ENCODE data around the gene DUXB.

The DUXB gene

DNA sequence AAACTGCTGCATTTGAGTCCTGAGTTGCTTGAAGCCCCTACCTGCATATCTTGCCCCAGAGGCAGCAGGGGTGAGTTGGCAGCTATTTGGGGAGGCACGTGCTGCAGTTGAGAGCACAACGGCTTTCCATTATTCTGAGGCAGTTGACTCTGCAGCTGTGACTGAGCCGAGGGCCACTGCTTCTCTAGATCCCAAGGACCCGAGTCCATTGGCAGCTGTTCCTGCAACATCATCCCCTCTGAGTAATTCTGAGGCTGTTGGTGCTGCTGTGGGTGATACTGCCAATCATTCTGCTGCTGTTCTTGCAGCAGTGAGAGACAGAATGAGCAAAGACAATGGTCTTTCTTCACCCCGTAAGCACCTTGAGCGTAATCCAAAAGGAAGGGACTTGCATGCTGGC lies 40.9 kb downstream of the DUXB start:
- no peak for DNase-seq

DNA sequence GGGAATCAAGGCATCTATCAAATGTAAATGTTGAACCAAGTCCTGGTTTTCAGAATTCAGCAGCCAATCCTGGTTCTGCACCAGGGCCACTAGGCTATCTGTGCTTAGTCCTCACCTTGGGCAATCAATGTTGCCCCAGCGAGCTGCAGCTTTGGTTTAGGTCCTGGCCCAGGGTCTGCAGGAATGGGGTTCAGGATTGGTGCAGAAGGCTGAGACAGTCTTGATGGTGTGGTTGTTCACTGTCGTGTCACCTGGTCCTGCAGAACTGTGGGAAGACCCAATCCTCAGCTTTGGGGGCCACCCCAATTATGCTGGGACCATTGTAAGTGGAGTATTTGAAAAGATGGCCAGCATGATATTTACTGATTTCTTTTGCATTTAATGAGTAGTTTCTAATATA lies 43.1 kb downstream of the DUXB start:
- DNase-seq, result no peak

DNA sequence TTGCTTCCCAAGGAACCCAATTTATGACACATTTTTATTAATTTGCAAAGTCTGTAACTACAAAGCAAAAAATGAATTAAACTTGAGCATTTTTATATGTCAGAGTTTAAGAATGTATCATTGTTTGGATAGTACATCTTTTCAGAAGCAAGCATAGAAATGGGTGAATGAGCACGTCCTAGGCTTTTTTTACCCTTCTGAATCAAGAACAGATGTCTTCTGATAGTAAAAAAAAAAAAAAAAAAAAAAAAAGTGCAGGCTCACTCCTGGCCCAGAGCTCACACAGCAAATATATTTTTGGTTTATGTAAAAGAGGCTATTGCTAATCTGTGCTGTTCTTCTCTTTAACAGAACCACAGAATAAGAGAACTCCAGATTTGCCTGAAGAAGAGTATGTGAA lies 47.3 kb downstream of the DUXB start:
- no peak for DNase-seq

DNA sequence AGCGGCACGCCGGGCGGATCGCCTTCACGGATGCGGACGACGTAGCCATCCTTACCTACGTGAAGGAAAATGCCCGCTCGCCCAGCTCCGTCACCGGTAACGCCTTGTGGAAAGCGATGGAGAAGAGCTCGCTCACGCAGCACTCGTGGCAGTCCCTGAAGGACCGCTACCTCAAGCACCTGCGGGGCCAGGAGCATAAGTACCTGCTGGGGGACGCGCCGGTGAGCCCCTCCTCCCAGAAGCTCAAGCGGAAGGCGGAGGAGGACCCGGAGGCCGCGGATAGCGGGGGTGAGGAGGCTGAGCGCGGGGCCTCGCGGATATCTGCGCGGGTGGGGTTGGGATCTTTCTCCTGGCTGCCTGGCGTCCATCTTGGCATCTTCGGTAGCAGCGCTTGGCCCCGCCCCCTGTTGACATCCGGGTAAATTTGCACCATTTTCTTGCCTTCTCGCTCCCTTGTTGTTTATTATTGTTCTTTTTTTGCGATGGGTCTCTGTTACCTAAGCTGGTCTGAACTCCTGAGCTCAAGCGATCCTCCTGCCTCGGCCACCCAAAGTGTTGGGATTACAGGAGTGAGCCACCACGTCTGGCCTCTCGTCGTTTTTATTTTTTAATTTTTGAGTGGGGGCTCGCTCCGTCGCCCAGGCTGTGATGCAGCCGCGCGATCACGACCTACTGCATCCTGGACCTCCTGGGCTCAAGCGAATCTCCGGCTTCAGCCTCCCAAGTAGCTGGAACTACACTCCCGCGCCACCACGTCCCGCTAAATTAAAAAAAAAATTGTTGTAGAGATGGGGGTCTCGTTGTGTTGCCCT lies 52.8 kb downstream of the DUXB start:
- peak; percentile 47 to 69 for DNase-seq

DNA sequence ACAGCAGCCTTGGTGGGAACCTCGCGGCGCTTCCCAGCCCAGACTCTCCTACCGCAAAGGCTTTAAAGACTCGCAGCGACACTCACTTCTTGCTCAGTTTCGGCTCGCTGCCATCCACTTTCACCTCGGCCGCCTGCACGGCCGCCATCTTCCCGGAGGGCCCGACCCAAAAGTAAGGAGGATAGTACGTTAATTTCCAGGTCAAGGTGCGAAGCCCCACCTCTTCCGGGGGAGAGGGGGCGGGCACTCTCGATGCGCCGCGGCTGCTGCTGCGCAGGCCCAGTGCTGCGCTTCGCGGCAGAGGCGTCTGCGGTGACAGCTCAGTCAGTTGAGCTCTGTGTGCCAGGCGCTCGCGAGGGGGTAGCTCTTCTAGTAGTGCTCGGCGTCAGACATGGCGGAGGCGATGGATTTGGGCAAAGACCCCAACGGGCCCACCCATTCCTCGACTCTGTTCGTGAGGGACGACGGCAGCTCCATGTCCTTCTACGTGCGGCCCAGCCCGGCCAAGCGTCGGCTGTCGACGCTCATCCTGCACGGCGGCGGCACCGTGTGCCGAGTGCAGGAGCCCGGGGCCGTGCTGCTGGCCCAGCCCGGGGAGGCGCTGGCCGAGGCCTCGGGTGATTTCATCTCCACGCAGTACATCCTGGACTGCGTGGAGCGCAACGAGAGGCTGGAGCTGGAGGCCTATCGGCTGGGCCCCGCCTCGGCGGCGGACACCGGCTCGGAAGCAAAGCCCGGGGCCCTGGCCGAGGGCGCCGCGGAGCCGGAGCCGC lies 53.6 kb downstream of the DUXB start, which contains the start of the genes KARS1 and TERF2IP:
KARS1 (minus strand) TSS at position 174 of the 773 bp plus-strand sequence; CDS start at position 148, 26 bp downstream.
TERF2IP (plus strand) TSS at position 282 of the 773 bp plus-strand sequence; CDS start at position 392, 110 bp downstream.
- DNase-seq, result peak; percentile 77 to 92

DNA sequence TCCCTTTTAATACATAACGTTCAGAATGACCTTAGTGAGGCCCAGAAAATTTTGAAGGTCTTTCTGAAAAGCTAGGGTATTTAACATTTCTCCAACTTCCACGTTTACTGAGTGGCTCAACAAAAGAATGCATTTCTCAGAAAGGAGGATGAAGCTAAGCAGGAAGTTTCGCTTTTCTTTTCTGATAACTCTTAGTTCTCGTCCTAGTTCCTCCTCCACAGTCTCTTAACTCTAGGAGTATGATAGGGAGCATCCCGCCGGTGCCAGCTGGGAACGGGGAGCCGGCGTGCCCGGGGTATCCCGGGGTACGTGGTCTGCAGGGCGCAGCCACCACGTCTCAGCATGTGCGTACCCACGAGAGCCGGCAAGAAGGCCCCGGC lies 54.2 kb downstream of the DUXB start:
- no peak for DNase-seq

DNA sequence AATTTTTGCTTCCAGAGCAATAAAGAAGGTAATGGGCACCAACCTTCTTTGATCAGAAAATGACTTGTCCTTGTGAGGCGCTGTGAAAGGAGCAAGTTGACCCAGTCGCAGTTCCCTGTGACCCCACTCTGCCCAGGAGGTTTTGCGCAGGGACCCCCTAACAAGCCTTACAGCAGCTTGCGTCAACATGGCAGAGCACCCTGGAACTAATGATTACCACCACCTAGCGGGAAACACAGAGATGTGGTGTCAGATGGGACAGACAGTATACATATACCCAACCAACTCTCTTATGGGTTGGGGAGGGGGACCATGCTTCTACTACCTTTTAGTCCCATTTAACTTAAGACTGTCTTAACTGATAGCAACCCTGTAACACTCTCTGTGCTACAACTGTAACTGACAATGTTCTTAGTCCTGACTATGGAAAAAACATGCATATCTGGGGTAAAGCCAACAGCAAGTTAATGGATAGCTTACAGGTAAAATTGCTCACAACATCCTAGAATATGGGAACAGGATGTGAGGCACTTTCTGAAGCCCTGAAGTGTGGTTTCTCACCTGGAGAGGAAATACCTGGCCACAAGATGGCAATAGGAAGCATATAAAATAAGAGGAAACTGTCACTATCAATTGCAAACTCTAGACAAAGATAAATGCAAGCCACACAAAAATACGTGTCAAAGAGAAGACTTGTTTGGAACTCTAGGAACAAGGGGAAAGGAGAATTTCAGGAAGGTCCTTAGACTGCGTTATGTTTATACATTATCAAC lies 56.8 kb downstream of the DUXB start:
- no peak for DNase-seq
